Panc1 (cell line): ENCODE data around the gene ARHGAP6. TPM values are rescaled to one million over a fixed set of nuclear protein-coding genes. Genes with fewer than 3 reads are reported as not detected.

Experiments used
- ATAC-seq: fragments of 200-7000 bp; cut with Tn5 transposase; 2 replicates; pipeline ENCODE4 v1.9.1; 2020; ENCODE audit warnings: mild to moderate bottlenecking, moderate library complexity
- BruUV-seq: library from RNA; stranded (reverse); fragments of 400-500 nt; replicated peaks from 2 replicates; lab custom pipeline; 2021; lab: Mats Ljungman, UMichigan
- CTCF ChIA-PET: fragments of 300-600 bp; sonication (Branson Sonifier 250); formaldehyde crosslinking; loops from one replicate; lab custom pipeline; 2022; ENCODE audit warnings: antibody characterized with exemption; lab: Charles Lee
- POLR2A ChIA-PET: fragments of 300-600 bp; sonication (Branson Sonifier 250); formaldehyde crosslinking; loops from one replicate; lab custom pipeline; 2022; ENCODE audit warnings: antibody characterized with exemption; lab: Charles Lee
- DNase-seq: peaks from one replicate; pipeline ENCODE4 v3.0.0-alpha.2; 2010; ENCODE audit warnings: low read depth, low spot score
- H3K27ac ChIP-seq: 2 replicates; pipeline ENCODE4 v1.5.1; 2011; ENCODE audit warnings: mild to moderate bottlenecking, low read length, inconsistent platforms
- H3K27me3 ChIP-seq: fragments of 200-500 bp; sonication (Bioruptor generic); 2 replicates; pipeline ENCODE4 v1.6.0; 2014; ENCODE audit warnings: low read length, inconsistent platforms; ENCODE audit not compliant: control insufficient read depth, insufficient read depth
- H3K36me3 ChIP-seq: fragments of 200-500 bp; sonication (Bioruptor generic); 2 replicates; pipeline ENCODE4 v1.5.1; 2014; ENCODE audit warnings: inconsistent platforms, mild to moderate bottlenecking, low read length, moderate library complexity; ENCODE audit not compliant: control insufficient read depth, insufficient read depth
- H3K4me1 ChIP-seq: 2 replicates; pipeline ENCODE4 v1.5.1; 2011; ENCODE audit warnings: inconsistent platforms, mild to moderate bottlenecking, low read length, moderate library complexity; ENCODE audit not compliant: control insufficient read depth, insufficient read depth
- H3K4me3 ChIP-seq, 2 experiments: 2 replicates each; pipeline ENCODE4 v1.5.1; 2011 to 2012; ENCODE audit warnings: low read depth in 2 of 2, low read length in 2 of 2, mild to moderate bottlenecking in 2 of 2, inconsistent platforms in 1 of 2, moderate library complexity in 1 of 2
- H3K9me3 ChIP-seq: fragments of 200-500 bp; sonication (Bioruptor generic); 2 replicates; pipeline ENCODE4 v1.5.1; 2014; ENCODE audit warnings: low read depth, mild to moderate bottlenecking, inconsistent platforms, low read length, moderate library complexity; ENCODE audit not compliant: control insufficient read depth, insufficient read depth
- CTCF ChIP-seq: fragments of 450-650 bp; IDR thresholded peaks from 2 replicates; pipeline ENCODE4 v1.5.1; 2017; ENCODE audit warnings: mild to moderate bottlenecking
- POLR2AphosphoS5 ChIP-seq: IDR thresholded peaks from 2 replicates; pipeline ENCODE4 v1.6.1; 2012; ENCODE audit warnings: mild to moderate bottlenecking, low read depth, low read length, moderate library complexity
- REST ChIP-seq, 2 experiments: IDR thresholded peaks; 2 replicates each; pipeline ENCODE4 v1.6.1; 2011 to 2012; ENCODE audit warnings: low read depth in 2 of 2, control low read depth in 1 of 2, low read length in 1 of 2, mild to moderate bottlenecking in 1 of 2, moderate library complexity in 1 of 2; ENCODE audit not compliant: insufficient read depth in 1 of 2
- SIN3A ChIP-seq: IDR thresholded peaks from 2 replicates; pipeline ENCODE4 v1.6.1; 2012; ENCODE audit warnings: low read depth, mild to moderate bottlenecking, low read length, moderate library complexity, borderline replicate concordance; ENCODE audit not compliant: insufficient read depth
- TCF7L2 ChIP-seq: IDR thresholded peaks from 2 replicates; pipeline ENCODE4 v1.6.1; 2011; ENCODE audit warnings: mild to moderate bottlenecking, low read depth, low read length, inconsistent platforms
- in situ Hi-C: cut with HindIII; loops from 2 replicates; pipeline ENCODE4 v1.10.0; 2016; ENCODE audit warnings: low sequenced_read_pairs, low pct_unique_long_range_greater_than_20kb
- intact Hi-C: fragments of 100-400 bp; cut with micrococcal nuclease; formaldehyde crosslinking; loops from one replicate; pipeline ENCODE4 v1.10.0; 2022; ENCODE audit not compliant: unreplicated experiment
- total RNA-seq: library from RNA; stranded (reverse); gene quantifications from one replicate; pipeline ENCODE4 v1.2.1, GENCODE V29; 2021; ENCODE audit not compliant: unreplicated experiment

ARHGAP6 gene
- total RNA-seq, 1 experiment from 2014 or later, result 0.13 TPM

GRCh38 chrX:11575332-11575731 is 90.4 kb downstream of the ARHGAP6 start:
- Histone ChIP-seq H3K4me1 (no peaks in the 10 kb centered on the region), H3K36me3 (no peaks in the 10 kb centered on the region), H3K27me3 (no peaks in the 10 kb centered on the region), H3K9me3 (no peaks in the 10 kb centered on the region), H3K27ac (no peak overlapping the region), H3K4me3 (no peak overlapping the region)
- in situ Hi-C loops (no loop called here), intact Hi-C loops (no loop called here)
- BruUV-seq, result no TSS peak
- DNase-seq (no peak), ATAC-seq (no peak)
- TF ChIP-seq CTCF (no peak), TCF7L2 (no peak), REST (IDR thresholded peaks at IDR 0.05; ENCODE audit: insufficient read depth in 1 of 2, low read depth in 2 of 2, low read length in 1 of 2) (no peak), POLR2AphosphoS5 (no peak), SIN3A (no peak)
- ChIA-PET CTCF (no interaction called here), POLR2A (no interaction called here)

- Histone ChIP-seq H3K4me3 (no peak overlapping the region), H3K36me3 (no peaks in the 10 kb centered on the region), H3K4me1 (no peaks in the 10 kb centered on the region), H3K27me3 (no peaks in the 10 kb centered on the region), H3K27ac (no peak overlapping the region), H3K9me3 (no peaks in the 10 kb centered on the region)
- ChIA-PET POLR2A (no interaction called here), CTCF (no interaction called here)
- ATAC-seq (no peak), DNase-seq (no peak)
- TF ChIP-seq POLR2AphosphoS5 (no peak), TCF7L2 (no peak), CTCF (no peak), REST (IDR thresholded peaks at IDR 0.05; ENCODE audit: insufficient read depth in 1 of 2, low read depth in 2 of 2, low read length in 1 of 2) (no peak)
- in situ Hi-C loops, result no loop called here
- intact Hi-C loops, result no loop called here
- no TSS peak for BruUV-seq
These were observed 98.0 kb downstream of the ARHGAP6 start for GRCh38 chrX:11567528-11568220.
